ENCODE results near the gene IGSF9B. TPM values are rescaled to one million over a fixed set of nuclear protein-coding genes. Genes with fewer than 3 reads are reported as not detected.

Gene IGSF9B
- total RNA-seq, 1 donor from 2014 or later = 0.24 TPM

GRCh38 chr11:133886029-133886428 is 70.7 kb downstream of the IGSF9B start:
- DNase-seq (ENCODE audit: low read depth) = no peak

GRCh38 chr11:133872160-133872559 is 84.6 kb downstream of the IGSF9B start:
- no peak for DNase-seq (ENCODE audit: low read depth)

GRCh38 chr11:133867456-133867855 is 89.3 kb downstream of the IGSF9B start:
- no peak for DNase-seq (ENCODE audit: low read depth)

- DNase-seq (ENCODE audit: low read depth) = no peak
Measured at GRCh38 chr11:133865466-133865865, 91.3 kb downstream of the IGSF9B start.

- DNase-seq (ENCODE audit: low read depth) = no peak
Measured at GRCh38 chr11:133864756-133865155, 92.0 kb downstream of the IGSF9B start.

GRCh38 chr11:133860151-133860550 is 96.6 kb downstream of the IGSF9B start:
- no peak for DNase-seq (ENCODE audit: low read depth)

Other genes starting within 250 kb of the IGSF9B start
- not detected in 2 replicates for gene SPATA19, start 111.5 kb downstream of the IGSF9B start, total RNA-seq
- 173 and 229 TPM in 2 replicates for gene JAM3, start 112.1 kb upstream of the IGSF9B start, total RNA-seq

Data from myocyte (in vitro differentiated cells).